GM12892 (cell line): Measurements from ENCODE around the gene CLEC1A.

Experiments used
- POLR2A ChIP-seq: IDR thresholded peaks from 2 replicates; pipeline ENCODE4 v1.6.1; 2011; ENCODE audit warnings: low read depth, low read length, control low read depth
- POLR2AphosphoS5 ChIP-seq: IDR thresholded peaks from 2 replicates; pipeline ENCODE4 v1.6.1; 2011; ENCODE audit warnings: low read depth, low read length, control low read depth
- TAF1 ChIP-seq: IDR thresholded peaks from 2 replicates; pipeline ENCODE4 v1.6.1; 2011; ENCODE audit warnings: low read depth, mild to moderate bottlenecking, control low read depth, low read length, borderline replicate concordance

DNA sequence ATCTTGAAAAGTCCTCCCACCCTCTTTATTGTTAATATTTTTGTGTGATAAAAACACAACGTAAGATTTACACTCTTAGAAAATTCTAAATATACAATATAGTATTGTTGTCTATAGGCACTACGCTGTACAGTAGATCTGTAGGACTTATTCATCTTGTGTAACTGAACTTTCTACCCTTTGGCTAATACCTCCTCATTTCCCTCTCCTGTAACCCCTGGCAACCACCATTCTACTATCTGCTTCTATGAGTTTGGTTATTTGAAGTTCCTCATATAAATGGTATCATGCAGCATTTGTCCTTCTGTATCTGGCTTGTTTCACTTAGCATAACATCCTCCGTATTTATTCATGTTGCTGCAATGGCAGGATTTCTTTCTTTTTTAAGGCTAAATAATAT lies 73.5 kb downstream of the CLEC1A start:
- TF ChIP-seq POLR2A (no peak), POLR2AphosphoS5 (no peak), TAF1 (no peak)
